IMR-90 (cell line): Measurements from ENCODE around the gene SERPINB2. TPM values are rescaled to one million over a fixed set of nuclear protein-coding genes. Genes with fewer than 3 reads are reported as not detected.

ENCODE experiments used
- ATAC-seq: fragments of 200-7000 bp; cut with Tn5 transposase; 2 replicates; pipeline ENCODE4 v1.9.1; 2020; ENCODE audit warnings: low read depth, mild to moderate bottlenecking, moderate library complexity
- BruUV-seq: library from RNA; stranded (reverse); fragments of 400-500 nt; replicated peaks from 2 replicates; lab custom pipeline; 2021; lab: Mats Ljungman, UMichigan
- CTCF ChIA-PET: fragments of 300-600 bp; formaldehyde crosslinking; extraction: SDS; loops from one replicate; lab custom pipeline; 2021; ENCODE audit warnings: antibody characterized with exemption; lab: Yijun Ruan, JAX
- POLR2A ChIA-PET: fragments of 300-600 bp; sonication (Branson Sonifier 250); formaldehyde crosslinking; loops from one replicate; lab custom pipeline; 2022; ENCODE audit warnings: antibody characterized with exemption; ENCODE audit not compliant: unreplicated experiment; lab: Charles Lee
- DNase-seq: peaks from one replicate; pipeline ENCODE4 v3.0.0; 2013
- H2AFZ ChIP-seq: replicated peaks from 2 replicates; pipeline ENCODE3; 2013; ENCODE audit warnings: low read length, mild to moderate bottlenecking; ENCODE audit not compliant: poor library complexity
- H2AK5ac ChIP-seq: 2 replicates; pipeline ENCODE4 v1.6.1; 2013; ENCODE audit warnings: low read depth, low read length, inconsistent platforms
- H2AK9ac ChIP-seq: replicated peaks from 2 replicates; pipeline ENCODE3; 2013; ENCODE audit warnings: mild to moderate bottlenecking, low read depth, low read length, moderate library complexity; ENCODE audit not compliant: poor library complexity
- H2BK120ac ChIP-seq: 2 replicates; pipeline ENCODE4 v1.6.1; 2013; ENCODE audit warnings: low read depth, low read length, inconsistent platforms
- H2BK15ac ChIP-seq: 3 replicates; pipeline ENCODE4 v1.6.1; 2013; ENCODE audit warnings: low read depth, low read length, inconsistent platforms
- H2BK20ac ChIP-seq: 2 replicates; pipeline ENCODE4 v1.6.1; 2013; ENCODE audit warnings: low read depth, mild to moderate bottlenecking, inconsistent platforms, low read length, moderate library complexity
- H2BK5ac ChIP-seq: 2 replicates; pipeline ENCODE4 v1.6.1; 2013; ENCODE audit warnings: mild to moderate bottlenecking, low read depth, low read length, inconsistent platforms; ENCODE audit not compliant: poor library complexity, severe bottlenecking
- H3K14ac ChIP-seq: replicated peaks from 2 replicates; pipeline ENCODE4 v1.6.1; 2013; ENCODE audit warnings: low read depth, low read length, inconsistent platforms
- H3K18ac ChIP-seq: 2 replicates; pipeline ENCODE4 v1.6.1; 2013; ENCODE audit warnings: low read depth, low read length, control low read depth
- H3K23ac ChIP-seq: 2 replicates; pipeline ENCODE4 v1.6.1; 2013; ENCODE audit warnings: low read depth, low read length, inconsistent platforms
- H3K27ac ChIP-seq: 2 replicates; pipeline ENCODE4 v1.5.1; 2013; ENCODE audit warnings: mild to moderate bottlenecking, control low read depth, low read length; ENCODE audit not compliant: insufficient read depth
- H3K27me3 ChIP-seq: 2 replicates; pipeline ENCODE4 v1.6.1; 2013; ENCODE audit warnings: low read length; ENCODE audit not compliant: control insufficient read depth, insufficient read depth
- H3K36me3 ChIP-seq: 2 replicates; pipeline ENCODE4 v1.6.1; 2013; ENCODE audit warnings: low read length, mixed read lengths; ENCODE audit not compliant: control insufficient read depth, insufficient read depth
- H3K4ac ChIP-seq: 2 replicates; pipeline ENCODE4 v1.6.1; 2013; ENCODE audit warnings: low read depth, low read length, inconsistent platforms
- H3K4me1 ChIP-seq: 2 replicates; pipeline ENCODE4 v1.6.1; 2013; ENCODE audit warnings: low read length, mixed read lengths; ENCODE audit not compliant: control insufficient read depth, insufficient read depth
- H3K4me2 ChIP-seq: 2 replicates; pipeline ENCODE4 v1.6.1; 2013; ENCODE audit warnings: low read depth, mild to moderate bottlenecking, control low read depth, low read length, moderate library complexity
- H3K4me3 ChIP-seq: 2 replicates; pipeline ENCODE4 v1.5.1; 2013; ENCODE audit warnings: low read depth, mild to moderate bottlenecking, control low read depth, low read length, moderate library complexity; ENCODE audit not compliant: insufficient read depth
- H3K56ac ChIP-seq: 2 replicates; pipeline ENCODE4 v1.6.1; 2013; ENCODE audit warnings: low read length, inconsistent platforms; ENCODE audit not compliant: insufficient read depth; ENCODE audit errors: extremely low read depth
- H3K79me1 ChIP-seq, 2 experiments: 2 replicates each; pipeline ENCODE4 v1.6.1; 2013; ENCODE audit warnings: low read length in 2 of 2, inconsistent platforms in 1 of 2, low read depth in 1 of 2
- H3K9ac ChIP-seq: 2 replicates; pipeline ENCODE4 v1.6.1; 2013; ENCODE audit warnings: low read depth, low read length, control low read depth
- H3K9me1 ChIP-seq: 2 replicates; pipeline ENCODE4 v1.6.1; 2013; ENCODE audit warnings: low read length, inconsistent platforms; ENCODE audit not compliant: insufficient read depth
- H3K9me3 ChIP-seq: 2 replicates; pipeline ENCODE4 v1.6.1; 2013; ENCODE audit warnings: low read length; ENCODE audit not compliant: control insufficient read depth, insufficient read depth
- H4K20me1 ChIP-seq: 2 replicates; pipeline ENCODE4 v1.6.1; 2013; ENCODE audit warnings: low read length, inconsistent platforms; ENCODE audit not compliant: insufficient read depth
- H4K5ac ChIP-seq: 2 replicates; pipeline ENCODE4 v1.6.1; 2013; ENCODE audit warnings: mild to moderate bottlenecking, low read depth, low read length, control low read depth
- H4K8ac ChIP-seq, 2 experiments: 2 replicates each; pipeline ENCODE4 v1.6.1; 2013; ENCODE audit warnings: low read depth in 2 of 2, low read length in 2 of 2, control low read depth in 1 of 2, inconsistent platforms in 1 of 2
- H4K91ac ChIP-seq: 2 replicates; pipeline ENCODE4 v1.6.1; 2013; ENCODE audit warnings: low read depth, low read length, inconsistent platforms; ENCODE audit not compliant: insufficient read depth
- BHLHE40 ChIP-seq: fragments of 150-350 bp; IDR thresholded peaks from 2 replicates; pipeline ENCODE4 v1.6.1; 2016; ENCODE audit warnings: mild to moderate bottlenecking, low read depth, low read length
- CTCF ChIP-seq: conservative IDR thresholded peaks from 2 replicates; pipeline ENCODE4 v1.5.1; 2012; ENCODE audit warnings: mild to moderate bottlenecking, low read depth, low read length, improper control_type of control experiment
- FOS ChIP-seq: fragments of 150-350 bp; IDR thresholded peaks from 2 replicates; pipeline ENCODE4 v1.6.1; 2016; ENCODE audit warnings: low read depth, low read length
- MAFK ChIP-seq: IDR thresholded peaks from 2 replicates; pipeline ENCODE4 v1.6.1; 2012; ENCODE audit warnings: low read depth, low read length, improper control_type of control experiment
- MAZ ChIP-seq: IDR thresholded peaks from 2 replicates; pipeline ENCODE4 v1.6.1; 2012; ENCODE audit warnings: low read depth, mild to moderate bottlenecking, low read length, improper control_type of control experiment, moderate library complexity, borderline replicate concordance
- MXI1 ChIP-seq: IDR thresholded peaks from 2 replicates; pipeline ENCODE4 v1.6.1; 2012; ENCODE audit warnings: low read depth, mild to moderate bottlenecking, low read length, moderate library complexity, borderline replicate concordance
- POLR2A ChIP-seq: IDR thresholded peaks from 2 replicates; pipeline ENCODE4 v1.6.1; 2012; ENCODE audit warnings: mild to moderate bottlenecking, low read depth, low read length
- RAD21 ChIP-seq: IDR thresholded peaks from 2 replicates; pipeline ENCODE4 v1.6.1; 2012; ENCODE audit warnings: low read length, improper control_type of control experiment
- RCOR1 ChIP-seq: IDR thresholded peaks from 2 replicates; pipeline ENCODE4 v1.6.1; 2012; ENCODE audit warnings: mild to moderate bottlenecking, low read length, improper control_type of control experiment; ENCODE audit not compliant: insufficient replicate concordance
- RFX5 ChIP-seq: IDR thresholded peaks from 2 replicates; pipeline ENCODE4 v1.8.0; 2012; ENCODE audit warnings: low read depth, mild to moderate bottlenecking, low read length, moderate library complexity
- WGBS, 2 experiments: methylation state at CpG; one replicate each; pipeline versions ENCODE4 v1.1.5 to v1.1.7; 2013; ENCODE audit warnings: missing lambda C conversion rate in 2 of 2; ENCODE audit not compliant: insufficient read length in 1 of 2; ENCODE audit errors: extremely low coverage in 2 of 2; 5-methylcytosine and 5-hydroxymethylcytosine counted together
- dilution Hi-C: fragments of 300-500 bp; cut with HindIII; formaldehyde crosslinking; loops from one replicate; pipeline ENCODE4 v1.14.3; 2018; ENCODE audit warnings: low sequenced_read_pairs; ENCODE audit not compliant: unreplicated experiment
- in situ Hi-C: fragments of 300-500 bp; cut with MboI; formaldehyde crosslinking; loops from 3 replicates; pipeline ENCODE4 v1.14.3; 2019; ENCODE audit warnings: low sequenced_read_pairs, inconsistent platforms, mixed read lengths
- intact Hi-C: fragments of 100-400 bp; cut with micrococcal nuclease; formaldehyde crosslinking; loops from 2 replicates; pipeline ENCODE4 v1.10.0; 2022
- polyA plus RNA-seq, 3 experiments: library from polyadenylated mRNA; depleted of rRNA; stranded (reverse); fragments of >200 nt; gene quantifications; 2 replicates each; pipeline ENCODE4 v1.2.3, GENCODE V29; 2012; ENCODE audit warnings: low replicate concordance in 1 of 3
- total RNA-seq: library from RNA; depleted of rRNA; stranded (reverse); fragments of >200 nt; gene quantifications from 2 replicates; pipeline ENCODE4 v1.2.3, GENCODE V29; 2012
- TF ChIP-seq, protein P1 (sequence below): fragments of 150-350 bp; IDR thresholded peaks from 2 replicates; pipeline ENCODE4 v1.6.1; 2016; ENCODE audit warnings: low read depth, mild to moderate bottlenecking, low read length, moderate library complexity, borderline replicate concordance

The SERPINB2 gene
- total and polyA plus RNA-seq, 2 of the 4 experiments (the other 2 are of a cell fraction): 32.1 to 43.0 TPM

GRCh38 chr18:63869851-63870250, 17.7 kb upstream of the SERPINB2 start:
- ATAC-seq: no peak
- H2AFZ ChIP-seq: peak overlapping the region; percentile 79
- peak overlapping the region; percentile 52; the same call in 1 of the 2 replicates for H2AK5ac ChIP-seq
- peak; percentile 45 for DNase-seq
- H3K27me3 ChIP-seq: no peaks in the 10 kb centered on the region
- no peaks in the 10 kb centered on the region for H3K79me1 ChIP-seq
- peak overlapping the region; percentile 92 for H3K4ac ChIP-seq
- ChIA-PET CTCF (no interaction called here), POLR2A (interaction anchor here (1.0 kb wide), 1 partner anchor 67 kb away, joined by 5 read pairs; no protein-coding TSS in a partner anchor)
- no peak overlapping the region for H3K4me3 ChIP-seq
- H4K8ac ChIP-seq: peak overlapping the region; percentile 50 to 85; a peak in 3 of 4 replicates
- no CpG with 5 or more reads among the region's 3 CpGs for WGBS, 2 experiments
- peak overlapping the region; percentile 82; the same call in 1 of the 3 replicates for H2BK15ac ChIP-seq
- dilution Hi-C loops (no loop called here), intact Hi-C loops (no loop called here), in situ Hi-C loops (no loop called here)
- H3K27ac ChIP-seq: peak overlapping the region; percentile 42
- H3K9ac ChIP-seq: no peak overlapping the region
- H2BK20ac ChIP-seq: peak overlapping the region; percentile 95
- no peak overlapping the region for H3K4me2 ChIP-seq
- H4K91ac ChIP-seq: peak overlapping the region; percentile 83
- H3K56ac ChIP-seq: no peak overlapping the region; the same call in 1 of the 2 replicates
- no peaks in the 10 kb centered on the region for H3K4me1 ChIP-seq
- H3K9me3 ChIP-seq: no peaks in the 10 kb centered on the region
- BruUV-seq: no TSS peak
- H3K18ac ChIP-seq: peak overlapping the region; percentile 5; the same call in 1 of the 2 replicates
- H3K23ac ChIP-seq: peak overlapping the region; percentile 89; the same call in 1 of the 2 replicates
- no peaks in the 10 kb centered on the region for H4K20me1 ChIP-seq
- TF ChIP-seq RFX5: no peak
- no peak for TF ChIP-seq BHLHE40
- no peak for TF ChIP-seq MAFK
- no peak for TF ChIP-seq MXI1
- no peak for TF ChIP-seq MAZ
- TF ChIP-seq FOS: no peak
- no peak for TF ChIP-seq POLR2A
- TF ChIP-seq RCOR1: no peak
- TF ChIP-seq, protein P1, sequence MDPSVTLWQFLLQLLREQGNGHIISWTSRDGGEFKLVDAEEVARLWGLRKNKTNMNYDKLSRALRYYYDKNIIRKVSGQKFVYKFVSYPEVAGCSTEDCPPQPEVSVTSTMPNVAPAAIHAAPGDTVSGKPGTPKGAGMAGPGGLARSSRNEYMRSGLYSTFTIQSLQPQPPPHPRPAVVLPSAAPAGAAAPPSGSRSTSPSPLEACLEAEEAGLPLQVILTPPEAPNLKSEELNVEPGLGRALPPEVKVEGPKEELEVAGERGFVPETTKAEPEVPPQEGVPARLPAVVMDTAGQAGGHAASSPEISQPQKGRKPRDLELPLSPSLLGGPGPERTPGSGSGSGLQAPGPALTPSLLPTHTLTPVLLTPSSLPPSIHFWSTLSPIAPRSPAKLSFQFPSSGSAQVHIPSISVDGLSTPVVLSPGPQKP: no peak
- TF ChIP-seq CTCF: no peak
- TF ChIP-seq RAD21: no peak
- H4K5ac ChIP-seq: peak overlapping the region; percentile 20
- H2BK120ac ChIP-seq: peak overlapping the region; percentile 93
- H3K14ac ChIP-seq: peak overlapping the region; percentile 94
- H3K36me3 ChIP-seq: no peaks in the 10 kb centered on the region
- H3K9me1 ChIP-seq: peaks cover 5% of the 10 kb centered on the region; the same call in 1 of the 2 replicates
- H2BK5ac ChIP-seq: peak overlapping the region; percentile 80
- H2AK9ac ChIP-seq: no peak overlapping the region
